Upper lobe of left lung (tissue), 4 donors: ENCODE data around the gene NAA80.

Experiments used
- CTCF ChIP-seq, 6 experiments: fragments of 450-650 bp in 4 of 6; fragments of 200-600 bp in 2 of 6; sonication (generic) in 2 of 6; IDR thresholded peaks; one replicate each; pipeline ENCODE4 v1.5.1; 2016 to 2019; ENCODE audit warnings: antibody characterized with exemption in 6 of 6
- POLR2A ChIP-seq, 4 donors: fragments of 450-650 bp; IDR thresholded peaks; one replicate each; pipeline ENCODE4 v1.5.1; 2016 to 2017; ENCODE audit warnings: antibody characterized with exemption in 4 of 4, mild to moderate bottlenecking in 2 of 4

- TF ChIP-seq CTCF (IDR thresholded peaks at IDR 0.05) (no peak), POLR2A (IDR thresholded peaks at IDR 0.05) (no peak)
Measured at GRCh38 chr3:50266836-50267235, 32.4 kb downstream of the NAA80 start.
